ENCODE measurements around the gene ITGA7.

The ITGA7 gene

GRCh38 chr12:55741931-55742680, 34.4 kb upstream of the ITGA7 start:
- peaks cover 13 to 38% of the 10 kb centered on the region in 2 donors for H3K4me1 ChIP-seq (ENCODE audit: control insufficient read depth in 1 of 2, insufficient read depth in 2 of 2, low read length in 2 of 2)
- peak overlapping the region; percentile 32 to 56 for H3K4me3 ChIP-seq (ENCODE audit: low read depth in 1 of 2, low read length in 2 of 2)
- H3K27me3 ChIP-seq (ENCODE audit: low read depth, low read length): peaks cover 6% of the 10 kb centered on the region
- no peaks in the 10 kb centered on the region for H3K36me3 ChIP-seq (ENCODE audit: control insufficient read depth in 1 of 2, insufficient read depth in 2 of 2, low read length in 2 of 2)
- H3K27ac ChIP-seq (ENCODE audit: low read length): no peak overlapping the region
- no peaks in the 10 kb centered on the region for H3K9me3 ChIP-seq (ENCODE audit: control insufficient read depth in 1 of 2, low read length in 2 of 2)

- Histone ChIP-seq H3K27me3 (ENCODE audit: low read depth, low read length) (peaks cover 2% of the 10 kb centered on the region), H3K36me3 (ENCODE audit: control insufficient read depth in 1 of 2, insufficient read depth in 2 of 2, low read length in 2 of 2) (no peaks in the 10 kb centered on the region), H3K4me3 (ENCODE audit: low read depth in 1 of 2, low read length in 2 of 2) (peak overlapping the region; percentile 71 to 84), H3K27ac (ENCODE audit: low read length) (no peak overlapping the region), H3K4me1 (ENCODE audit: control insufficient read depth in 1 of 2, insufficient read depth in 2 of 2, low read length in 2 of 2) (peaks cover 10 to 23% of the 10 kb centered on the region in 2 donors), H3K9me3 (ENCODE audit: control insufficient read depth in 1 of 2, low read length in 2 of 2) (no peaks in the 10 kb centered on the region)
Observed at GRCh38 chr12:55739025-55739378, 31.3 kb upstream of the ITGA7 start.

GRCh38 chr12:55738123-55739024, 30.7 kb upstream of the ITGA7 start:
- H3K4me1 ChIP-seq (ENCODE audit: control insufficient read depth in 1 of 2, insufficient read depth in 2 of 2, low read length in 2 of 2): peaks cover 10 to 21% of the 10 kb centered on the region in 2 donors
- H3K9me3 ChIP-seq (ENCODE audit: control insufficient read depth in 1 of 2, low read length in 2 of 2): no peaks in the 10 kb centered on the region
- H3K36me3 ChIP-seq (ENCODE audit: control insufficient read depth in 1 of 2, insufficient read depth in 2 of 2, low read length in 2 of 2): no peaks in the 10 kb centered on the region
- peak overlapping the region; percentile 71 to 84 for H3K4me3 ChIP-seq (ENCODE audit: low read depth in 1 of 2, low read length in 2 of 2)
- H3K27ac ChIP-seq (ENCODE audit: low read length): peak overlapping the region; percentile 61
- H3K27me3 ChIP-seq (ENCODE audit: low read depth, low read length): no peaks in the 10 kb centered on the region

GRCh38 chr12:55737581-55738122, 29.9 kb upstream of the ITGA7 start:
- peak overlapping the region; percentile 71 to 84 for H3K4me3 ChIP-seq (ENCODE audit: low read depth in 1 of 2, low read length in 2 of 2)
- H3K9me3 ChIP-seq (ENCODE audit: control insufficient read depth in 1 of 2, low read length in 2 of 2): no peaks in the 10 kb centered on the region
- peaks cover 9 to 20% of the 10 kb centered on the region in 2 donors for H3K4me1 ChIP-seq (ENCODE audit: control insufficient read depth in 1 of 2, insufficient read depth in 2 of 2, low read length in 2 of 2)
- H3K36me3 ChIP-seq (ENCODE audit: control insufficient read depth in 1 of 2, insufficient read depth in 2 of 2, low read length in 2 of 2): no peaks in the 10 kb centered on the region
- H3K27me3 ChIP-seq (ENCODE audit: low read depth, low read length): no peaks in the 10 kb centered on the region
- H3K27ac ChIP-seq (ENCODE audit: low read length): peak overlapping the region; percentile 61

- Histone ChIP-seq H3K4me3 (ENCODE audit: low read depth in 1 of 2, low read length in 2 of 2) (no peak overlapping the region), H3K9me3 (ENCODE audit: control insufficient read depth in 1 of 2, low read length in 2 of 2) (no peaks in the 10 kb centered on the region), H3K27me3 (ENCODE audit: low read depth, low read length) (no peaks in the 10 kb centered on the region), H3K27ac (ENCODE audit: low read length) (no peak overlapping the region), H3K36me3 (ENCODE audit: control insufficient read depth in 1 of 2, insufficient read depth in 2 of 2, low read length in 2 of 2) (no peaks in the 10 kb centered on the region), H3K4me1 (ENCODE audit: control insufficient read depth in 1 of 2, insufficient read depth in 2 of 2, low read length in 2 of 2) (peaks cover 7 to 17% of the 10 kb centered on the region in 2 donors)
Observed at GRCh38 chr12:55736780-55737580, 29.3 kb upstream of the ITGA7 start.

- no peaks in the 10 kb centered on the region for H3K36me3 ChIP-seq (ENCODE audit: control insufficient read depth in 1 of 2, insufficient read depth in 2 of 2, low read length in 2 of 2)
- no peaks in the 10 kb centered on the region for H3K9me3 ChIP-seq (ENCODE audit: control insufficient read depth in 1 of 2, low read length in 2 of 2)
- no peak overlapping the region for H3K27ac ChIP-seq (ENCODE audit: low read length)
- H3K4me1 ChIP-seq (ENCODE audit: control insufficient read depth in 1 of 2, insufficient read depth in 2 of 2, low read length in 2 of 2): peaks cover 7 to 17% of the 10 kb centered on the region in 2 donors
- no peak overlapping the region for H3K4me3 ChIP-seq (ENCODE audit: low read depth in 1 of 2, low read length in 2 of 2)
- H3K27me3 ChIP-seq (ENCODE audit: low read depth, low read length): no peaks in the 10 kb centered on the region
Observed at GRCh38 chr12:55736076-55736475, 28.4 kb upstream of the ITGA7 start.

- no peak overlapping the region for H3K27ac ChIP-seq (ENCODE audit: low read length)
- H3K27me3 ChIP-seq (ENCODE audit: low read depth, low read length): no peaks in the 10 kb centered on the region
- peaks cover 0 to 6% of the 10 kb centered on the region in 2 donors for H3K36me3 ChIP-seq (ENCODE audit: control insufficient read depth in 1 of 2, insufficient read depth in 2 of 2, low read length in 2 of 2)
- H3K9me3 ChIP-seq (ENCODE audit: control insufficient read depth in 1 of 2, low read length in 2 of 2): no peaks in the 10 kb centered on the region
- H3K4me1 ChIP-seq (ENCODE audit: control insufficient read depth in 1 of 2, insufficient read depth in 2 of 2, low read length in 2 of 2): peaks cover 12 to 27% of the 10 kb centered on the region in 2 donors
- no peak overlapping the region for H3K4me3 ChIP-seq (ENCODE audit: low read depth in 1 of 2, low read length in 2 of 2)
Observed at GRCh38 chr12:55734595-55734994, 26.9 kb upstream of the ITGA7 start.

GRCh38 chr12:55733858-55734257, 26.2 kb upstream of the ITGA7 start:
- Histone ChIP-seq H3K27ac (ENCODE audit: low read length) (no peak overlapping the region), H3K9me3 (ENCODE audit: control insufficient read depth in 1 of 2, low read length in 2 of 2) (no peaks in the 10 kb centered on the region), H3K36me3 (ENCODE audit: control insufficient read depth in 1 of 2, insufficient read depth in 2 of 2, low read length in 2 of 2) (peaks cover 0 to 11% of the 10 kb centered on the region in 2 donors), H3K4me1 (ENCODE audit: control insufficient read depth in 1 of 2, insufficient read depth in 2 of 2, low read length in 2 of 2) (peaks cover 12 to 27% of the 10 kb centered on the region in 2 donors), H3K4me3 (ENCODE audit: low read depth in 1 of 2, low read length in 2 of 2) (no peak overlapping the region), H3K27me3 (ENCODE audit: low read depth, low read length) (no peaks in the 10 kb centered on the region)

- Histone ChIP-seq H3K9me3 (ENCODE audit: control insufficient read depth in 1 of 2, low read length in 2 of 2) (no peaks in the 10 kb centered on the region), H3K27ac (ENCODE audit: low read length) (no peak overlapping the region), H3K27me3 (ENCODE audit: low read depth, low read length) (no peaks in the 10 kb centered on the region), H3K4me1 (ENCODE audit: control insufficient read depth in 1 of 2, insufficient read depth in 2 of 2, low read length in 2 of 2) (peaks cover 9 to 22% of the 10 kb centered on the region in 2 donors), H3K4me3 (ENCODE audit: low read depth in 1 of 2, low read length in 2 of 2) (no peak overlapping the region), H3K36me3 (ENCODE audit: control insufficient read depth in 1 of 2, insufficient read depth in 2 of 2, low read length in 2 of 2) (peaks cover 0 to 12% of the 10 kb centered on the region in 2 donors)
Observed at GRCh38 chr12:55733021-55733555, 25.4 kb upstream of the ITGA7 start.

- no peaks in the 10 kb centered on the region for H3K27me3 ChIP-seq (ENCODE audit: low read depth, low read length)
- H3K9me3 ChIP-seq (ENCODE audit: control insufficient read depth in 1 of 2, low read length in 2 of 2): no peaks in the 10 kb centered on the region
- peaks cover 0 to 13% of the 10 kb centered on the region in 2 donors for H3K36me3 ChIP-seq (ENCODE audit: control insufficient read depth in 1 of 2, insufficient read depth in 2 of 2, low read length in 2 of 2)
- H3K27ac ChIP-seq (ENCODE audit: low read length): no peak overlapping the region
- H3K4me3 ChIP-seq (ENCODE audit: low read depth in 1 of 2, low read length in 2 of 2): no peak overlapping the region
- H3K4me1 ChIP-seq (ENCODE audit: control insufficient read depth in 1 of 2, insufficient read depth in 2 of 2, low read length in 2 of 2): peaks cover 11 to 19% of the 10 kb centered on the region in 2 donors
Observed at GRCh38 chr12:55732288-55732687, 24.6 kb upstream of the ITGA7 start.
